Endodermal cell (in vitro differentiated cells): ENCODE data around the gene VAPB. TPM values are rescaled to one million over a fixed set of nuclear protein-coding genes. Genes with fewer than 3 reads are reported as not detected.
A peak's percentile ranks its signal among the peaks of the same experiment; 100 is the strongest.

ENCODE experiments used
- DNase-seq: peaks from one replicate; pipeline ENCODE4 v3.0.0-alpha.2; 2017
- H3K27ac ChIP-seq: 2 replicates; pipeline ENCODE4 v1.5.1; 2013; ENCODE audit warnings: mild to moderate bottlenecking, low read depth, low read length, moderate library complexity
- H3K27me3 ChIP-seq: 2 replicates; pipeline ENCODE4 v1.6.1; 2013; ENCODE audit warnings: mild to moderate bottlenecking, low read length, moderate library complexity; ENCODE audit not compliant: insufficient read depth, control insufficient read depth, poor library complexity, severe bottlenecking
- H3K36me3 ChIP-seq: 2 replicates; pipeline ENCODE4 v1.7.0; 2013; ENCODE audit warnings: mild to moderate bottlenecking, low read length, moderate library complexity; ENCODE audit not compliant: control insufficient read depth, insufficient read depth
- H3K4me1 ChIP-seq: one replicate; pipeline ENCODE4 v1.7.0; 2013; ENCODE audit warnings: low read length; ENCODE audit not compliant: control insufficient read depth, insufficient read depth
- H3K4me3 ChIP-seq: 2 replicates; pipeline ENCODE4 v1.5.1; 2013; ENCODE audit warnings: mild to moderate bottlenecking, low read length, moderate library complexity
- H3K9ac ChIP-seq: 2 replicates; pipeline ENCODE4 v1.6.1; 2013; ENCODE audit warnings: mild to moderate bottlenecking, low read length, moderate library complexity; ENCODE audit not compliant: poor library complexity, severe bottlenecking; ENCODE audit errors: extremely low read depth
- H3K9me3 ChIP-seq: 2 replicates; pipeline ENCODE4 v1.6.1; 2013; ENCODE audit warnings: mild to moderate bottlenecking, low read length, moderate library complexity; ENCODE audit not compliant: control insufficient read depth
- H3K27ac Mint-ChIP-seq: 2 replicates; pipeline ENCODE4 v1.8.0; 2020; ENCODE audit warnings: mixed read lengths
- H3K27me3 Mint-ChIP-seq: 2 replicates; pipeline ENCODE4 v1.8.0; 2021; ENCODE audit warnings: mild to moderate bottlenecking, mixed read lengths; ENCODE audit not compliant: insufficient read depth
- H3K36me3 Mint-ChIP-seq: 2 replicates; pipeline ENCODE4 v1.8.0; 2020; ENCODE audit warnings: low read depth, mixed read lengths
- H3K4me1 Mint-ChIP-seq: 2 replicates; pipeline ENCODE4 v1.8.0; 2020; ENCODE audit warnings: mixed read lengths
- H3K4me3 Mint-ChIP-seq: 2 replicates; pipeline ENCODE4 v1.8.0; 2020; ENCODE audit warnings: mild to moderate bottlenecking, moderate library complexity, mixed read lengths
- H3K9me3 Mint-ChIP-seq: 2 replicates; pipeline ENCODE4 v1.8.0; 2020; ENCODE audit warnings: mild to moderate bottlenecking, mixed read lengths
- CTCF ChIP-seq: fragments of 200-600 bp; sonication (generic); conservative IDR thresholded peaks from 2 replicates; pipeline ENCODE4 v1.5.0; 2021; ENCODE audit warnings: antibody characterized with exemption, mild to moderate bottlenecking
- WGBS, 2 experiments: methylation state at CpG; one replicate each; pipeline versions ENCODE4 v1.1.5 to v1.1.7; 2013; ENCODE audit warnings: missing lambda C conversion rate in 2 of 2, mixed read lengths in 1 of 2; ENCODE audit not compliant: insufficient coverage in 1 of 2, insufficient read length in 1 of 2; 5-methylcytosine and 5-hydroxymethylcytosine counted together
- total RNA-seq, 2 donors: library from RNA; stranded (reverse); fragmentation: NEBNext Ultra II Directional in 1 of 2; extraction: Animal tissue kit (Norgen Biotek cat#: 25700) in 1 of 2; gene quantifications; 2 replicates in 1 of 2; 3 replicates in 1 of 2; pipeline ENCODE4 v1.2.1, GENCODE V29; 2021

VAPB gene
- total RNA-seq, 2 donors from 2014 or later = 47.3 to 47.5 TPM

GRCh38 chr20:58464838-58465237 lies 75.8 kb downstream of the VAPB start:
- DNase-seq = peak; percentile 25
- no peak for TF ChIP-seq CTCF
- 79 to 86% methylated on average over 6 to 8 of the region's 8 CpGs for WGBS, 2 experiments
- no peaks in the 10 kb centered on the region for H3K27me3 Mint-ChIP-seq
- Histone ChIP-seq H3K27ac (no peak overlapping the region), H3K9me3 (no peaks in the 10 kb centered on the region), H3K4me1 (no peaks in the 10 kb centered on the region), H3K4me3 (no peak overlapping the region), H3K27me3 (no peaks in the 10 kb centered on the region), H3K36me3 (no peaks in the 10 kb centered on the region), H3K9ac (no peak overlapping the region)
- H3K27ac Mint-ChIP-seq = no peak overlapping the region
- peaks cover 5% of the 10 kb centered on the region for H3K9me3 Mint-ChIP-seq
- H3K4me1 Mint-ChIP-seq = peaks cover 19% of the 10 kb centered on the region
- H3K4me3 Mint-ChIP-seq = no peak overlapping the region
- H3K36me3 Mint-ChIP-seq = peaks cover 13% of the 10 kb centered on the region

- peaks cover 19% of the 10 kb centered on the region for H3K4me1 Mint-ChIP-seq
- H3K27me3 ChIP-seq = no peaks in the 10 kb centered on the region
- 94 to 99% methylated on average over 22 to 27 of the region's 27 CpGs for WGBS, 2 experiments
- no peaks in the 10 kb centered on the region for H3K4me1 ChIP-seq
- H3K36me3 Mint-ChIP-seq = peaks cover 13% of the 10 kb centered on the region
- H3K4me3 ChIP-seq = no peak overlapping the region
- H3K36me3 ChIP-seq = no peaks in the 10 kb centered on the region
- H3K9me3 Mint-ChIP-seq = peaks cover 5% of the 10 kb centered on the region
- DNase-seq = peak; percentile 34
- no peaks in the 10 kb centered on the region for H3K27me3 Mint-ChIP-seq
- no peak overlapping the region for H3K27ac ChIP-seq
- no peak overlapping the region for H3K9ac ChIP-seq
- no peak overlapping the region for H3K27ac Mint-ChIP-seq
- H3K4me3 Mint-ChIP-seq = no peak overlapping the region
- TF ChIP-seq CTCF = no peak
- H3K9me3 ChIP-seq = no peaks in the 10 kb centered on the region
Observed at GRCh38 chr20:58466095-58466708, 77.2 kb downstream of the VAPB start.

- WGBS, 2 experiments = 94 to 95% methylated on average over 40 to 68 of the region's 68 CpGs
- Mint-ChIP-seq H3K9me3 (peaks cover 5% of the 10 kb centered on the region), H3K4me1 (peaks cover 19% of the 10 kb centered on the region), H3K27ac (no peak overlapping the region), H3K27me3 (no peaks in the 10 kb centered on the region), H3K4me3 (no peak overlapping the region), H3K36me3 (peaks cover 9% of the 10 kb centered on the region)
- Histone ChIP-seq H3K36me3 (no peaks in the 10 kb centered on the region), H3K9ac (no peak overlapping the region), H3K4me3 (no peak overlapping the region), H3K9me3 (no peaks in the 10 kb centered on the region), H3K4me1 (no peaks in the 10 kb centered on the region), H3K27ac (no peak overlapping the region), H3K27me3 (no peaks in the 10 kb centered on the region)
- no peak for TF ChIP-seq CTCF
- peak; percentile 59 for DNase-seq
Observed at GRCh38 chr20:58466729-58467571, 77.9 kb downstream of the VAPB start.
